GM12878 (cell line): Measurements from ENCODE around the gene TMED6. TPM values are rescaled to one million over a fixed set of nuclear protein-coding genes. Genes with fewer than 3 reads are reported as not detected.

Experiments
- ATAC-seq: fragments of 200-7000 bp; cut with Tn5 transposase; 3 replicates; pipeline ENCODE4 v1.9.1; 2020; ENCODE audit warnings: mild to moderate bottlenecking, moderate library complexity
- BruUV-seq: library from RNA; stranded (reverse); fragments of 400-500 nt; replicated peaks from 2 replicates; lab custom pipeline; 2021; lab: Mats Ljungman, UMichigan
- CTCF ChIA-PET: fragments of 300-600 bp; sonication (Branson Sonifier 250); formaldehyde crosslinking; extraction: SDS; loops from one replicate; lab custom pipeline; 2021; ENCODE audit warnings: inconsistent platforms; lab: Yijun Ruan, JAX
- POLR2A ChIA-PET: fragments of 350-600 bp; formaldehyde crosslinking; extraction: SDS; loops from one replicate; lab custom pipeline; 2021; ENCODE audit warnings: inconsistent platforms; lab: Charles Lee
- RAD21 ChIA-PET: fragments of 300-600 bp; sonication (Branson Sonifier 250); formaldehyde crosslinking; loops from one replicate; lab custom pipeline; 2023; ENCODE audit warnings: antibody characterized with exemption; ENCODE audit not compliant: unreplicated experiment; lab: Charles Lee
- SMC1A ChIA-PET: fragments of 300-600 bp; sonication (Branson Sonifier 250); formaldehyde crosslinking; loops from one replicate; lab custom pipeline; 2023; ENCODE audit not compliant: unreplicated experiment, uncharacterized antibody; lab: Charles Lee
- DNase-seq: peaks from one replicate; pipeline ENCODE4 v3.0.0-alpha.2; 2011; ENCODE audit warnings: low read depth, low spot score
- FAIRE-seq: peaks from 3 replicates; lab custom pipeline; 2011; peaks lifted over from hg19 to GRCh38; lab: Jason Lieb, UNC
- H2AFZ ChIP-seq: 2 replicates; pipeline ENCODE4 v1.6.0; 2011; ENCODE audit warnings: low read depth, low read length, control low read depth; ENCODE audit not compliant: control insufficient read depth
- H3K27ac ChIP-seq: 2 replicates; pipeline ENCODE4 v1.5.1; 2011; ENCODE audit warnings: control low read depth; ENCODE audit not compliant: control insufficient read depth, insufficient read depth
- H3K27me3 ChIP-seq, 2 experiments: replicated peaks in 1 of 2; 2 replicates each; pipeline versions ENCODE4 v1.6.0 to v1.6.1; 2011; ENCODE audit warnings: low read length in 1 of 2; ENCODE audit not compliant: control insufficient read depth in 2 of 2, insufficient read depth in 2 of 2
- H3K36me3 ChIP-seq, 2 experiments: 2 replicates each; pipeline ENCODE4 v1.5.1; 2011; ENCODE audit warnings: low read length in 1 of 2; ENCODE audit not compliant: control insufficient read depth in 2 of 2, insufficient read depth in 2 of 2
- H3K4me1 ChIP-seq: 2 replicates; pipeline ENCODE4 v1.6.1; 2011; ENCODE audit warnings: mild to moderate bottlenecking, low read length, moderate library complexity, mixed read lengths; ENCODE audit not compliant: control insufficient read depth, insufficient read depth
- H3K4me2 ChIP-seq: 2 replicates; pipeline ENCODE4 v1.6.0; 2011; ENCODE audit warnings: control low read depth; ENCODE audit not compliant: control insufficient read depth, insufficient read depth
- H3K4me3 ChIP-seq: fragments of 200-600 bp; sonication (generic); 2 replicates; pipeline ENCODE4 v1.5.1; 2016
- H3K79me2 ChIP-seq: 2 replicates; pipeline ENCODE4 v1.6.0; 2011; ENCODE audit warnings: low read length; ENCODE audit not compliant: control insufficient read depth, insufficient read depth
- H3K9ac ChIP-seq: 2 replicates; pipeline ENCODE4 v1.8.0; 2011; ENCODE audit warnings: low read length, control low read depth, mixed read lengths; ENCODE audit not compliant: control insufficient read depth, insufficient read depth
- H3K9me3 ChIP-seq: replicated peaks from 3 replicates; pipeline ENCODE4 v1.5.1; 2011; ENCODE audit warnings: mild to moderate bottlenecking, low read length; ENCODE audit not compliant: control insufficient read depth, insufficient read depth
- H4K20me1 ChIP-seq: 2 replicates; pipeline ENCODE4 v1.6.0; 2011; ENCODE audit not compliant: control insufficient read depth, insufficient read depth
- ATF7 ChIP-seq: fragments of 450-650 bp; IDR thresholded peaks from 2 replicates; pipeline ENCODE4 v1.6.1; 2016; ENCODE audit warnings: low read depth, mild to moderate bottlenecking
- CHD4 ChIP-seq: fragments of 200-600 bp; sonication (generic); IDR thresholded peaks from 2 replicates; pipeline ENCODE4 v1.6.1; 2016; ENCODE audit warnings: mild to moderate bottlenecking
- EZH2 ChIP-seq: IDR thresholded peaks from 2 replicates; pipeline ENCODE4 v1.6.1; 2012; ENCODE audit warnings: low read depth, mild to moderate bottlenecking, control low read depth, inconsistent platforms, low read length, borderline replicate concordance; ENCODE audit not compliant: control insufficient read depth
- POLR2AphosphoS2 ChIP-seq: IDR thresholded peaks from 2 replicates; pipeline ENCODE4 v1.6.1; 2011; ENCODE audit warnings: low read depth, mild to moderate bottlenecking, low read length, improper control_type of control experiment, moderate library complexity
- RBBP5 ChIP-seq: fragments of 200-600 bp; sonication (generic); conservative IDR thresholded peaks from 2 replicates; pipeline ENCODE4 v1.6.1; 2016
- SP1 ChIP-seq: IDR thresholded peaks from one replicate; pipeline ENCODE4 v1.6.1; 2011; ENCODE audit warnings: low read depth, low read length
- SREBF1 ChIP-seq: IDR thresholded peaks from 2 replicates; pipeline ENCODE4 v1.6.1; 2012; ENCODE audit warnings: mild to moderate bottlenecking, low read length
- USF1 ChIP-seq: IDR thresholded peaks from 2 replicates; pipeline ENCODE4 v1.6.1; 2011; ENCODE audit warnings: borderline replicate concordance, low read depth, mild to moderate bottlenecking, moderate library complexity, mixed read lengths, low read length; ENCODE audit not compliant: insufficient read depth; ENCODE audit errors: extremely low read length
- ZNF24 ChIP-seq: fragments of 450-650 bp; IDR thresholded peaks from 2 replicates; pipeline ENCODE4 v1.6.1; 2017; ENCODE audit warnings: antibody characterized with exemption, mild to moderate bottlenecking
- ZNF622 ChIP-seq: fragments of 450-650 bp; IDR thresholded peaks from 2 replicates; pipeline ENCODE4 v1.6.1; 2017; ENCODE audit warnings: mild to moderate bottlenecking, inconsistent platforms
- WGBS: methylation state at CpG from one replicate; pipeline ENCODE4 v1.1.6; 2016; ENCODE audit warnings: low lambda C conversion rate; ENCODE audit not compliant: insufficient replicate concordance, insufficient coverage; ENCODE audit errors: missing lambda C conversion rate; 5-methylcytosine and 5-hydroxymethylcytosine counted together
- in situ Hi-C: fragments of 300-500 bp; cut with MboI; formaldehyde crosslinking; loops from 9 replicates; pipeline ENCODE4 v1.14.3; 2018; ENCODE audit warnings: mixed read lengths
- intact Hi-C: fragments of 100-400 bp; cut with micrococcal nuclease; formaldehyde crosslinking; loops from one replicate; pipeline ENCODE4 v1.14.2; 2022; ENCODE audit not compliant: unreplicated experiment
- polyA plus RNA-seq, 11 experiments: library from polyadenylated mRNA; depleted of rRNA in 4 of 11; unstranded in 6 of 11; stranded (reverse) in 5 of 11; fragments of >200 nt; fragmentation: Nextera tagmentation in 4 of 11; fragmentation: Illumina TruSeq in 1 of 11; extraction: Ambion mirVana in 4 of 11; extraction: Trizol in 1 of 11; gene quantifications; 1 replicate in 1 of 11; 2 replicates in 10 of 11; pipeline versions ENCODE4 v1.2.1 to v1.2.3, GENCODE V29; 2011 to 2016; ENCODE audit warnings: inconsistent platforms in 2 of 11, missing spikeins in 2 of 11, low read depth in 1 of 11
- total RNA-seq, 4 experiments: library from RNA; depleted of rRNA in 3 of 4; stranded (reverse); fragments of >200 nt in 3 of 4; fragmentation: Illumina TruSeq in 1 of 4; extraction: Trizol in 1 of 4; gene quantifications; 2 replicates each; pipeline versions ENCODE4 v1.2.1 to v1.2.3, GENCODE V29; 2013 to 2021

The TMED6 gene
- total and polyA plus RNA-seq, 10 of the 15 experiments (the other 5 are each of a cell fraction or from before 2014, with no cell fraction given): 0.27 to 1.7 (median 0.78) TPM

GRCh38 chr16:69307091-69307490 is 44.5 kb downstream of the TMED6 start:
- Histone ChIP-seq H3K4me1 (no peaks in the 10 kb centered on the region), H3K79me2 (peaks cover 9% of the 10 kb centered on the region), H2AFZ (no peak overlapping the region), H3K27me3 (no peaks in the 10 kb centered on the region), H3K4me3 (no peak overlapping the region)
- no peak for DNase-seq
- no peak for FAIRE-seq
- RAD21 ChIA-PET: no interaction called here
- intact Hi-C loops: no loop called here
- TF ChIP-seq USF1 (no peak), ZNF622 (no peak), EZH2 (no peak), POLR2AphosphoS2 (no peak), CHD4 (no peak), SREBF1 (no peak), RBBP5 (no peak), ZNF24 (no peak), SP1 (no peak), ATF7 (no peak)
- TF ChIP-seq, all 136 proteins: peak for 0
- H3K9me3 ChIP-seq: no peaks in the 10 kb centered on the region
- no peak overlapping the region for H3K4me2 ChIP-seq
- ChIA-PET CTCF (no interaction called here), SMC1A (no interaction called here), POLR2A (no interaction called here)
- no peak overlapping the region for H3K27ac ChIP-seq
- BruUV-seq: no TSS peak
- 95% methylated on average over 1 of the region's 1 CpG for WGBS
- H3K9ac ChIP-seq: no peak overlapping the region
- H4K20me1 ChIP-seq: no peaks in the 10 kb centered on the region
- no peaks in the 10 kb centered on the region; a peak in 1 of 4 replicates for H3K36me3 ChIP-seq
- no peak for ATAC-seq
- in situ Hi-C loops: no loop called here
